K562 (cell line): ENCODE data around the gene R3HDM2. TPM values are rescaled to one million over a fixed set of nuclear protein-coding genes. Genes with fewer than 3 reads are reported as not detected.

Experiments
- ATAC-seq: fragments of 200-7000 bp; cut with Tn5 transposase; 3 replicates; pipeline ENCODE4 v1.9.1; 2020; ENCODE audit warnings: moderate library complexity
- BruUV-seq: library from RNA; stranded (reverse); fragments of 400-500 nt; replicated peaks from 2 replicates; lab custom pipeline; 2021; lab: Mats Ljungman, UMichigan
- CTCF ChIA-PET: fragments of 300-600 bp; formaldehyde crosslinking; extraction: SDS; loops from one replicate; lab custom pipeline; 2021; ENCODE audit warnings: low intra/inter-chr PET ratio; lab: Yijun Ruan, JAX
- POLR2A ChIA-PET: fragments of 300-600, 350-650 bp; sonication (Branson Sonifier 250); formaldehyde crosslinking; extraction: SDS; loops from one replicate; lab custom pipeline; 2021; ENCODE audit warnings: antibody characterized with exemption, inconsistent platforms; lab: Yijun Ruan, JAX
- DNase-seq, 4 experiments: peaks; one replicate each; pipeline versions ENCODE4 v3.0.0 to v3.0.0-alpha.2; 2011 to 2018; ENCODE audit warnings: low spot score in 3 of 4, mixed read lengths in 3 of 4; ENCODE audit errors: extremely low read depth in 1 of 4
- FAIRE-seq: peaks from 2 replicates; lab custom pipeline; 2011; peaks lifted over from hg19 to GRCh38; lab: Jason Lieb, UNC
- H2AFZ ChIP-seq: 2 replicates; pipeline ENCODE4 v1.6.0; 2011; ENCODE audit warnings: low read depth, low read length, control low read depth, inconsistent platforms
- H3K27ac ChIP-seq: fragments of 200-600 bp; 3 replicates; pipeline ENCODE4 v1.8.0; 2011; ENCODE audit warnings: low read depth, mild to moderate bottlenecking, control low read depth, inconsistent platforms, low read length, moderate library complexity, mixed read lengths; ENCODE audit errors: extremely low read depth
- H3K27me3 ChIP-seq, 2 experiments: fragments of 300-600 bp in 1 of 2; 2 replicates in 1 of 2; 3 replicates in 1 of 2; pipeline versions ENCODE4 v1.6.0 to v1.8.0; 2011; ENCODE audit warnings: inconsistent platforms in 2 of 2, low read length in 2 of 2, mild to moderate bottlenecking in 1 of 2, mixed read lengths in 1 of 2, moderate library complexity in 1 of 2; ENCODE audit not compliant: control insufficient read depth in 2 of 2, insufficient read depth in 2 of 2
- H3K36me3 ChIP-seq: fragments of 300-600 bp; 3 replicates; pipeline ENCODE4 v1.8.0; 2011; ENCODE audit warnings: mild to moderate bottlenecking, low read length, inconsistent platforms; ENCODE audit not compliant: control insufficient read depth, insufficient read depth
- H3K4me1 ChIP-seq, 2 experiments: fragments of 200-600 bp in 1 of 2; replicated peaks in 1 of 2; 2 replicates in 1 of 2; 3 replicates in 1 of 2; pipeline versions ENCODE4 v1.5.1 to v1.8.0; 2011; ENCODE audit warnings: inconsistent platforms in 2 of 2, low read length in 2 of 2, mild to moderate bottlenecking in 1 of 2, mixed read lengths in 1 of 2, moderate library complexity in 1 of 2; ENCODE audit not compliant: control insufficient read depth in 2 of 2, insufficient read depth in 2 of 2
- H3K4me2 ChIP-seq: 2 replicates; pipeline ENCODE4 v1.6.1; 2011; ENCODE audit warnings: low read length, control low read depth, inconsistent platforms, mixed read lengths; ENCODE audit not compliant: insufficient read depth
- H3K4me3 ChIP-seq: fragments of 200-600 bp; sonication (generic), shearing (Covaris generic); 2 replicates; pipeline ENCODE4 v1.5.1; 2016; ENCODE audit warnings: control low read depth, inconsistent platforms
- H3K79me2 ChIP-seq: fragments of 200-600 bp; 3 replicates; pipeline ENCODE4 v1.8.0; 2011; ENCODE audit warnings: low read length, inconsistent platforms; ENCODE audit not compliant: control insufficient read depth, insufficient read depth
- H3K9ac ChIP-seq, 2 experiments: 2 replicates each; pipeline versions ENCODE4 v1.6.0 to v1.6.1; 2011; ENCODE audit warnings: low read depth in 2 of 2, low read length in 2 of 2, control low read depth in 1 of 2, inconsistent platforms in 1 of 2, mild to moderate bottlenecking in 1 of 2, mixed read lengths in 1 of 2; ENCODE audit not compliant: insufficient read depth in 1 of 2
- H3K9me1 ChIP-seq: one replicate; pipeline ENCODE4 v1.6.0; 2011; ENCODE audit warnings: inconsistent platforms, mild to moderate bottlenecking, low read length, moderate library complexity; ENCODE audit not compliant: control insufficient read depth, insufficient read depth
- H3K9me3 ChIP-seq: replicated peaks from 2 replicates; pipeline ENCODE4 v1.5.1; 2011; ENCODE audit warnings: low read depth, low read length, inconsistent platforms; ENCODE audit not compliant: control insufficient read depth, insufficient read depth
- H4K20me1 ChIP-seq: replicated peaks from 2 replicates; pipeline ENCODE4 v1.6.1; 2011; ENCODE audit warnings: low read length, inconsistent platforms, mixed read lengths; ENCODE audit not compliant: control insufficient read depth, insufficient read depth
- GATAD2B ChIP-seq: fragments of 450-650 bp; IDR thresholded peaks from 2 replicates; pipeline ENCODE4 v1.6.1; 2017; ENCODE audit warnings: mild to moderate bottlenecking, borderline replicate concordance
- KDM1A ChIP-seq, 2 experiments: fragments of 450-650 bp; IDR thresholded peaks; 2 replicates each; pipeline ENCODE4 v1.6.1; 2016; ENCODE audit warnings: mild to moderate bottlenecking in 2 of 2
- PTBP1 ChIP-seq: fragments of 200-400 bp; formaldehyde crosslinking; IDR thresholded peaks from 2 replicates; pipeline ENCODE4 v1.6.1; 2017; ENCODE audit warnings: low read depth, low read length
- SETDB1 ChIP-seq: IDR thresholded peaks from one replicate; pipeline ENCODE4 v1.6.1; 2012; ENCODE audit warnings: low read length, control low read depth, inconsistent platforms
- ZNF316 ChIP-seq: fragments of 450-650 bp; IDR thresholded peaks from 2 replicates; pipeline ENCODE4 v1.6.1; 2016
- WGBS: fragments of 100-300 bp; shearing (Covaris generic); methylation state at CpG from one replicate; pipeline ENCODE4 v1.1.6; 2016; ENCODE audit warnings: low coverage, mixed read lengths; ENCODE audit not compliant: insufficient coverage; ENCODE audit errors: missing lambda C conversion rate; 5-methylcytosine and 5-hydroxymethylcytosine counted together
- in situ Hi-C: fragments of 300-500 bp; cut with MboI; formaldehyde crosslinking; loops from 4 replicates; pipeline ENCODE4 v1.15.0; 2018; ENCODE audit warnings: inconsistent platforms, mixed read lengths
- intact Hi-C: fragments of 100-400 bp; cut with micrococcal nuclease; formaldehyde crosslinking; loops from 2 replicates; pipeline ENCODE4 v1.14.2; 2022
- polyA plus RNA-seq, 8 experiments: library from polyadenylated mRNA; depleted of rRNA in 4 of 8; stranded (reverse) in 5 of 8; unstranded in 3 of 8; fragments of >200 nt; fragmentation: Nextera tagmentation in 2 of 8; fragmentation: Illumina TruSeq in 1 of 8; extraction: Ambion mirVana in 2 of 8; extraction: Trizol in 1 of 8; gene quantifications; 2 replicates each; pipeline versions ENCODE4 v1.2.1 to v1.2.3, GENCODE V29; 2011 to 2014; ENCODE audit warnings: inconsistent platforms in 1 of 8, missing spikeins in 1 of 8
- total RNA-seq, 7 experiments: library from RNA; depleted of rRNA in 6 of 7; stranded (reverse); fragments of >200 nt in 6 of 7; fragmentation: Illumina TruSeq in 2 of 7; extraction: Trizol in 2 of 7; gene quantifications; 2 replicates each; pipeline versions ENCODE4 v1.2.1 to v1.2.3, GENCODE V29; 2011 to 2021; ENCODE audit warnings: low replicate concordance in 1 of 7

Gene R3HDM2
- total and polyA plus RNA-seq, 9 of the 15 experiments (the other 6 are each of a cell fraction or from before 2014, with no cell fraction given), result 3.3 to 18.8 (median 9.0) TPM

DNA sequence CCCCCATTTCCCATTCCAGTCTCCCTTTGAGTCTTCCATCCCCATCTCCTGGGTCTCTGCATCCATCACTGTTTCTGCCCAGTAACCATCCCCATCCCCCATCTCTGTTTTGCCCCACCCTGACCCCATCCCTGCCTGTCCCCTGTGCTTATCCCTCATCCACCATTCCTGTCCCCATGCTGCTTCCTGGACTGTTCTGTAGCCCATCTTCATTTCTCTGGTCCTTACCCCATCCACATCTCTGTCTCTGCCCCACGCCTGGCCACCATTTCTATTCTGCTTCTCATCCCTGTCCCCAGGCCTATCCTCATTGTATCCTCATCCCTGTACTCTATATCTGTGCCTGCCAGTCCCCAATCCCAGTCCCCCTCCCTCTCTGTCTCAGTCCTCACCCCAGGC is 210.1 kb downstream of the R3HDM2 start:
- H3K9me1 ChIP-seq, result peaks cover 3% of the 10 kb centered on the region
- no peak overlapping the region for H3K27ac ChIP-seq
- H3K36me3 ChIP-seq, result no peaks in the 10 kb centered on the region
- in situ Hi-C loops, result no loop called here
- no peak overlapping the region for H3K9ac ChIP-seq
- H4K20me1 ChIP-seq, result peaks cover under 1% of the 10 kb centered on the region; the same call in 1 of the 2 replicates
- POLR2A ChIA-PET, result no interaction called here
- BruUV-seq, result no TSS peak
- 10% methylated on average over 1 of the region's 1 CpG for WGBS
- CTCF ChIA-PET, result interaction anchor here (1.1 kb wide), 1 partner anchor 19 kb away, joined by 3 read pairs; no protein-coding TSS in a partner anchor
- peaks cover 39 to 56% of the 10 kb centered on the region in 2 experiments for H3K27me3 ChIP-seq
- H2AFZ ChIP-seq, result no peak overlapping the region
- no peak for ATAC-seq
- TF ChIP-seq GATAD2B (no peak), KDM1A (IDR thresholded peaks at IDR 0.05) (peak; percentile 19 to 73; a peak in 1 of 4 replicates)
- TF ChIP-seq, all 486 proteins: peak for 1
- no peaks in the 10 kb centered on the region for H3K9me3 ChIP-seq
- H3K4me1 ChIP-seq, result peaks cover 14 to 66% of the 10 kb centered on the region in 2 experiments
- H3K4me3 ChIP-seq, result no peak overlapping the region
- H3K4me2 ChIP-seq, result no peak overlapping the region
- no peaks in the 10 kb centered on the region for H3K79me2 ChIP-seq
- DNase-seq, result no peak
- intact Hi-C loops, result no loop called here
- no peak for FAIRE-seq

- intact Hi-C loops, result no loop called here
- 3% methylated on average over 9 of the region's 38 CpGs for WGBS
These were observed 210.7 kb downstream of the R3HDM2 start for GRCh38 chr12:57219993-57220754.

More at GRCh38 chr12:57219993-57220754, 210.7 kb downstream of the R3HDM2 start:
- no TSS peak for BruUV-seq
- DNase-seq (peak in 1 of 4 experiments; percentile 45), ATAC-seq (no peak), FAIRE-seq (no peak)
- no peaks in the 10 kb centered on the region for H3K9me3 ChIP-seq
- H3K4me2 ChIP-seq, result no peak overlapping the region
- peaks cover 3% of the 10 kb centered on the region for H3K9me1 ChIP-seq
- no peaks in the 10 kb centered on the region for H3K36me3 ChIP-seq
- H3K27me3 ChIP-seq, result peaks cover 42 to 62% of the 10 kb centered on the region in 2 experiments
- ChIA-PET CTCF (interaction anchor here (1.1 kb wide), 1 partner anchor 19 kb away, joined by 3 read pairs; no protein-coding TSS in a partner anchor), POLR2A (interaction anchor here (0.8 to 1.8 kb wide), 2 partner anchors 7 to 10 kb away, joined by 3 to 8 read pairs; partner anchors contain the start of gene SHMT2)
- no peak for TF ChIP-seq SETDB1
- TF ChIP-seq PTBP1, result no peak
- no peak for TF ChIP-seq ZNF316
- H3K4me1 ChIP-seq, result peaks cover 14 to 61% of the 10 kb centered on the region in 2 experiments
- H3K4me3 ChIP-seq, result no peak overlapping the region
- no peak overlapping the region for H3K27ac ChIP-seq
- H2AFZ ChIP-seq, result no peak overlapping the region
- peaks cover 4% of the 10 kb centered on the region; the same call in 1 of the 2 replicates for H4K20me1 ChIP-seq
- in situ Hi-C loops, result no loop called here
- H3K9ac ChIP-seq, result no peak overlapping the region
- H3K79me2 ChIP-seq, result no peaks in the 10 kb centered on the region
